HepG2 (cell line): ENCODE results near the gene LRRC74B. TPM values are rescaled to one million over a fixed set of nuclear protein-coding genes. Genes with fewer than 3 reads are reported as not detected.

Experiments used
- ATAC-seq: fragments of 200-7000 bp; cut with Tn5 transposase; 3 replicates; pipeline ENCODE4 v1.9.1; 2020; ENCODE audit warnings: mild to moderate bottlenecking, moderate library complexity
- BruUV-seq: library from RNA; stranded (reverse); fragments of 400-500 nt; replicated peaks from 2 replicates; lab custom pipeline; 2021; lab: Mats Ljungman, UMichigan
- CTCF ChIA-PET: fragments of 300-600 bp; formaldehyde crosslinking; extraction: SDS; loops from one replicate; lab custom pipeline; 2021; ENCODE audit warnings: low total read pairs, inconsistent platforms, low intra/inter-chr PET ratio; lab: Yijun Ruan, JAX
- POLR2A ChIA-PET: fragments of 350-600 bp; sonication (Branson Sonifier 250); formaldehyde crosslinking; loops from one replicate; lab custom pipeline; 2020; ENCODE audit warnings: antibody characterized with exemption, inconsistent platforms; lab: Yijun Ruan, JAX
- DNase-seq: peaks from one replicate; pipeline ENCODE4 v3.0.0-alpha.2; 2015; ENCODE audit warnings: low spot score
- FAIRE-seq: peaks from 3 replicates; lab custom pipeline; 2011; peaks lifted over from hg19 to GRCh38; lab: Jason Lieb, UNC
- H2AFZ ChIP-seq: one replicate; pipeline ENCODE4 v1.6.1; 2011; ENCODE audit warnings: low read length, inconsistent platforms
- H3K27ac ChIP-seq: fragments of 300-600 bp; 3 replicates; pipeline ENCODE4 v1.8.0; 2011; ENCODE audit warnings: mixed run types, mild to moderate bottlenecking, mixed read lengths, low read length, inconsistent platforms; ENCODE audit not compliant: insufficient read depth; ENCODE audit errors: extremely low read length
- H3K27me3 ChIP-seq, 2 experiments: fragments of 200-600 bp in 1 of 2; 2 replicates in 1 of 2; 3 replicates in 1 of 2; pipeline versions ENCODE4 v1.6.0 to v1.8.0; 2011; ENCODE audit warnings: low read length in 2 of 2, mild to moderate bottlenecking in 2 of 2, moderate library complexity in 2 of 2, inconsistent platforms in 1 of 2; ENCODE audit not compliant: insufficient read depth in 2 of 2, control insufficient read depth in 1 of 2
- H3K36me3 ChIP-seq, 2 experiments: fragments of 200-600 bp in 1 of 2; replicated peaks in 1 of 2; 2 replicates in 1 of 2; 3 replicates in 1 of 2; pipeline versions ENCODE4 v1.5.1 to v1.8.0; 2011; ENCODE audit warnings: low read length in 2 of 2, inconsistent platforms in 1 of 2; ENCODE audit not compliant: insufficient read depth in 2 of 2, control insufficient read depth in 1 of 2
- H3K4me1 ChIP-seq: 2 replicates; pipeline ENCODE4 v1.5.1; 2012; ENCODE audit warnings: low read length, inconsistent platforms; ENCODE audit not compliant: insufficient read depth
- H3K4me2 ChIP-seq: 2 replicates; pipeline ENCODE4 v1.6.0; 2011; ENCODE audit warnings: low read depth, low read length, inconsistent platforms
- H3K4me3 ChIP-seq, 3 experiments: fragments of 200-600 bp in 1 of 3; sonication (generic), shearing (Covaris generic) in 1 of 3; replicated peaks in 1 of 3; 2 replicates each; pipeline ENCODE4 v1.5.1; 2011 to 2016; ENCODE audit warnings: low read length in 3 of 3, inconsistent platforms in 2 of 3, low read depth in 2 of 3, mild to moderate bottlenecking in 2 of 3, control low read depth in 1 of 3, mixed read lengths in 1 of 3; ENCODE audit not compliant: insufficient read depth in 1 of 3
- H3K79me2 ChIP-seq: one replicate; pipeline ENCODE4 v1.6.1; 2011; ENCODE audit warnings: low read length, inconsistent platforms; ENCODE audit not compliant: insufficient read depth
- H3K9ac ChIP-seq: 2 replicates; pipeline ENCODE4 v1.6.0; 2011; ENCODE audit warnings: mild to moderate bottlenecking, low read depth, low read length, inconsistent platforms; ENCODE audit not compliant: insufficient read depth
- H3K9me3 ChIP-seq: 2 replicates; pipeline ENCODE4 v1.5.1; 2012; ENCODE audit warnings: mild to moderate bottlenecking, low read length
- H4K20me1 ChIP-seq: 2 replicates; pipeline ENCODE4 v1.6.0; 2011; ENCODE audit warnings: inconsistent platforms, mild to moderate bottlenecking, low read length, moderate library complexity; ENCODE audit not compliant: insufficient read depth
- ARHGAP35 ChIP-seq: sonication (generic); formaldehyde crosslinking; IDR thresholded peaks from 2 replicates; pipeline ENCODE4 v1.9.0; 2022; ENCODE audit warnings: mild to moderate bottlenecking, inconsistent platforms, moderate library complexity, missing genetic modification reagents, borderline replicate concordance
- BORCS8-MEF2B ChIP-seq: sonication (generic); formaldehyde crosslinking; IDR thresholded peaks from 2 replicates; pipeline ENCODE4 v1.8.0; 2022; ENCODE audit warnings: mild to moderate bottlenecking, missing genetic modification reagents
- CC2D1A ChIP-seq: sonication (generic); formaldehyde crosslinking; IDR thresholded peaks from 2 replicates; pipeline ENCODE4 v1.8.1; 2023; ENCODE audit warnings: mild to moderate bottlenecking, missing genetic modification reagents
- NBN ChIP-seq: fragments of 450-650 bp; conservative IDR thresholded peaks from 2 replicates; pipeline ENCODE4 v1.6.1; 2017
- POGZ ChIP-seq: sonication (generic); formaldehyde crosslinking; IDR thresholded peaks from 2 replicates; pipeline ENCODE4 v1.4.0; 2020; ENCODE audit warnings: mild to moderate bottlenecking, missing genetic modification reagents
- POLR2AphosphoS5 ChIP-seq: IDR thresholded peaks from 2 replicates; pipeline ENCODE4 v1.6.1; 2012; ENCODE audit warnings: low read depth, low read length
- TEAD3 ChIP-seq: optimal IDR thresholded peaks from 2 replicates; pipeline ENCODE3; 2016; ENCODE audit warnings: borderline replicate concordance
- ZNF160 ChIP-seq: sonication (generic); formaldehyde crosslinking; IDR thresholded peaks from 2 replicates; pipeline ENCODE4 v1.8.0; 2022; ENCODE audit warnings: mild to moderate bottlenecking, inconsistent platforms, missing genetic modification reagents
- ZNF660 ChIP-seq: sonication (generic); formaldehyde crosslinking; IDR thresholded peaks from 2 replicates; pipeline ENCODE4 v1.5.1; 2020; ENCODE audit warnings: mild to moderate bottlenecking, low read depth, missing genetic modification reagents, borderline replicate concordance
- ZNF703 ChIP-seq: sonication (generic); formaldehyde crosslinking; IDR thresholded peaks from 2 replicates; pipeline ENCODE4 v1.5.1; 2020; ENCODE audit warnings: missing genetic modification reagents, mild to moderate bottlenecking, moderate library complexity, borderline replicate concordance
- ZNF773 ChIP-seq: sonication (generic); formaldehyde crosslinking; IDR thresholded peaks from 2 replicates; pipeline ENCODE4 v1.4.0; 2020; ENCODE audit warnings: missing genetic modification reagents, borderline replicate concordance
- WGBS: methylation state at CpG from one replicate; pipeline ENCODE4 v1.1.6; 2017; ENCODE audit warnings: low lambda C conversion rate; 5-methylcytosine and 5-hydroxymethylcytosine counted together
- in situ Hi-C: cut with HindIII; loops from 2 replicates; pipeline ENCODE4 v1.10.0; 2017; ENCODE audit warnings: low pct_unique_long_range_greater_than_20kb; ENCODE audit not compliant: extremely low pct_ligation_motif_present
- intact Hi-C: fragments of 100-400 bp; cut with micrococcal nuclease; formaldehyde crosslinking; loops from one replicate; pipeline ENCODE4 v1.10.0; 2022; ENCODE audit not compliant: unreplicated experiment
- polyA plus RNA-seq, 8 experiments: library from polyadenylated mRNA; depleted of rRNA in 3 of 8; stranded (reverse) in 7 of 8; unstranded in 1 of 8; fragments of >200 nt; fragmentation: Illumina TruSeq in 4 of 8; extraction: Trizol in 4 of 8; gene quantifications; 2 replicates each; pipeline versions ENCODE4 v1.2.1 to v1.2.3, GENCODE V29; 2011 to 2016; ENCODE audit warnings: low read depth in 4 of 8, missing spikeins in 1 of 8, mixed read lengths in 1 of 8; ENCODE audit not compliant: insufficient read depth in 1 of 8
- total RNA-seq, 5 experiments: library from RNA; depleted of rRNA; stranded (reverse); fragments of >200 nt; fragmentation: Illumina TruSeq; extraction: Trizol; gene quantifications; 2 replicates each; pipeline ENCODE4 v1.2.3, GENCODE V29; 2016; ENCODE audit warnings: low read depth in 1 of 5
- TF ChIP-seq, protein P1 (sequence below): IDR thresholded peaks from 2 replicates; pipeline ENCODE4 v1.6.1; 2016; ENCODE audit warnings: low read depth
- TF ChIP-seq, protein P2 (sequence below): sonication (generic); formaldehyde crosslinking; IDR thresholded peaks from 2 replicates; pipeline ENCODE4 v1.4.0; 2020; ENCODE audit warnings: missing genetic modification reagents, mild to moderate bottlenecking, borderline replicate concordance

LRRC74B gene
- total and polyA plus RNA-seq, 2 of the 13 experiments (the other 11 are each of a cell fraction or from before 2014, with no cell fraction given), result not detected

DNA sequence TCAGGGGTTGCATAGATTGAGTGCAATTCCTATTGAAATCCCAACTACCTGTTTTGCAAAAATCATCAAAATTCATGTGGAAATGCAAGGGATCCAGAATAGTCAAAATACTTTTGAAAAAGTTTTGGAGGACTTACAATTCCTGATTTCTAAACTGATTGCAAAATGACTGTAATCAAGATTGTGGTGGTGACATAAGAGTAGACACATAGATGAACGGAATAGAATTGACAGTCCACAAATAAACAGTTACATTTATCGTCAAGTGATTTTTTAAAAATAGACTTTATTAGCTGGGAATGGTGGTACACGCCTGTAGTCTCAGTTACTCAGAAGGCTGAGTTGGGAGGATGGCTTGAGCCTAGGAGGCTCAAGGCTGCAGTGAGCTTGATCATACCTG lies 10.8 kb upstream of the LRRC74B start:
- H3K4me2 ChIP-seq, result no peak overlapping the region
- no peak for TF ChIP-seq TEAD3 (CRISPR knock-in tag)
- no peak for TF ChIP-seq ZNF660
- no peak for TF ChIP-seq POGZ (CRISPR knock-in tag)
- TF ChIP-seq ZNF773 (CRISPR knock-in tag), result no peak
- TF ChIP-seq, protein P1, sequence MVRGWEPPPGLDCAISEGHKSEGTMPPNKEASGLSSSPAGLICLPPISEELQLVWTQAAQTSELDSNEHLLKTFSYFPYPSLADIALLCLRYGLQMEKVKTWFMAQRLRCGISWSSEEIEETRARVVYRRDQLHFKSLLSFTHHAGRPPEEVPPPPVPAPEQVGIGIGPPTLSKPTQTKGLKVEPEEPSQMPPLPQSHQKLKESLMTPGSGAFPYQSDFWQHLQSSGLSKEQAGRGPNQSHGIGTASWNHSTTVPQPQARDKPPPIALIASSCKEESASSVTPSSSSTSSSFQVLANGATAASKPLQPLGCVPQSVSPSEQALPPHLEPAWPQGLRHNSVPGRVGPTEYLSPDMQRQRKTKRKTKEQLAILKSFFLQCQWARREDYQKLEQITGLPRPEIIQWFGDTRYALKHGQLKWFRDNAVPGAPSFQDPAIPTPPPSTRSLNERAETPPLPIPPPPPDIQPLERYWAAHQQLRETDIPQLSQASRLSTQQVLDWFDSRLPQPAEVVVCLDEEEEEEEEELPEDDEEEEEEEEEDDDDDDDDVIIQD (CRISPR knock-in tag), result no peak
- no peak for TF ChIP-seq ZNF703 (CRISPR knock-in tag)
- TF ChIP-seq, protein P2, sequence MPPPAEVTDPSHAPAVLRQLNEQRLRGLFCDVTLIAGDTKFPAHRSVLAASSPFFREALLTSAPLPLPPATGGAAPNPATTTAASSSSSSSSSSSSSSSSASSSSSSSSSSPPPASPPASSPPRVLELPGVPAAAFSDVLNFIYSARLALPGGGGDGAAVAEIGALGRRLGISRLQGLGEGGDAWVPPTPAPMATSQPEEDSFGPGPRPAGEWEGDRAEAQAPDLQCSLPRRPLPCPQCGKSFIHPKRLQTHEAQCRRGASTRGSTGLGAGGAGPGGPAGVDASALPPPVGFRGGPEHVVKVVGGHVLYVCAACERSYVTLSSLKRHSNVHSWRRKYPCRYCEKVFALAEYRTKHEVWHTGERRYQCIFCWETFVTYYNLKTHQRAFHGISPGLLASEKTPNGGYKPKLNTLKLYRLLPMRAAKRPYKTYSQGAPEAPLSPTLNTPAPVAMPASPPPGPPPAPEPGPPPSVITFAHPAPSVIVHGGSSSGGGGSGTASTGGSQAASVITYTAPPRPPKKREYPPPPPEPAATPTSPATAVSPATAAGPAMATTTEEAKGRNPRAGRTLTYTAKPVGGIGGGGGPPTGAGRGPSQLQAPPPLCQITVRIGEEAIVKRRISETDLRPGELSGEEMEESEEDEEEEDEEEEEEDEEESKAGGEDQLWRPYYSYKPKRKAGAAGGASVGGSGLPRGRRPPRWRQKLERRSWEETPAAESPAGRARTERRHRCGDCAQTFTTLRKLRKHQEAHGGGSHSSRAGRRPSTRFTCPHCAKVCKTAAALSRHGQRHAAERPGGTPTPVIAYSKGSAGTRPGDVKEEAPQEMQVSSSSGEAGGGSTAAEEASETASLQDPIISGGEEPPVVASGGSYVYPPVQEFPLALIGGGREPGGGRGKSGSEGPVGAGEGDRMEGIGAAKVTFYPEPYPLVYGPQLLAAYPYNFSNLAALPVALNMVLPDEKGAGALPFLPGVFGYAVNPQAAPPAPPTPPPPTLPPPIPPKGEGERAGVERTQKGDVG (CRISPR knock-in tag), result no peak
- TF ChIP-seq BORCS8-MEF2B, result no peak
- TF ChIP-seq ARHGAP35 (CRISPR knock-in tag), result no peak
- TF ChIP-seq POLR2AphosphoS5, result no peak
- no peak for TF ChIP-seq ZNF160 (CRISPR knock-in tag)
- TF ChIP-seq NBN, result no peak
- TF ChIP-seq CC2D1A (CRISPR knock-in tag), result no peak
- no peaks in the 10 kb centered on the region for H4K20me1 ChIP-seq
- FAIRE-seq (no peak), ATAC-seq (no peak), DNase-seq (no peak)
- ChIA-PET CTCF (no interaction called here), POLR2A (no interaction called here)
- intact Hi-C loops, result no loop called here
- H3K27ac ChIP-seq, result no peak overlapping the region
- H3K36me3 ChIP-seq, result no peaks in the 10 kb centered on the region
- no TSS peak for BruUV-seq
- no peaks in the 10 kb centered on the region for H3K79me2 ChIP-seq
- 47% methylated on average over 3 of the region's 3 CpGs for WGBS
- no peaks in the 10 kb centered on the region for H3K9me3 ChIP-seq
- H3K27me3 ChIP-seq, result peaks cover 8 to 29% of the 10 kb centered on the region in 2 experiments
- no peak overlapping the region for H3K9ac ChIP-seq
- H3K4me1 ChIP-seq, result no peaks in the 10 kb centered on the region
- no peak overlapping the region for H2AFZ ChIP-seq
- no peak overlapping the region for H3K4me3 ChIP-seq
- in situ Hi-C loops, result no loop called here
